HepG2 (cell line): ENCODE results near the gene LHPP. TPM values are rescaled to one million over a fixed set of nuclear protein-coding genes. Genes with fewer than 3 reads are reported as not detected.
A peak's percentile ranks its signal among the peaks of the same experiment; 100 is the strongest.

Experiments used
- ASH2L ChIP-seq: fragments of 300-600, 200-600 bp; sonication (generic); IDR thresholded peaks from 2 replicates; pipeline ENCODE4 v1.7.0; 2017; ENCODE audit warnings: low read depth, mild to moderate bottlenecking, moderate library complexity, mixed read lengths, low read length; ENCODE audit not compliant: insufficient read length
- DPF2 ChIP-seq: sonication (generic); formaldehyde crosslinking; IDR thresholded peaks from 2 replicates; pipeline ENCODE4 v1.4.0; 2020; ENCODE audit warnings: mild to moderate bottlenecking, low read depth, missing genetic modification reagents, borderline replicate concordance
- FOXA1 ChIP-seq, 2 experiments: fragments of 450-650 bp in 1 of 2; sonication (generic) in 1 of 2; formaldehyde crosslinking in 1 of 2; IDR thresholded peaks; 2 replicates each; pipeline versions ENCODE4 v1.4.0 to v1.6.1; 2016 to 2020; ENCODE audit warnings: missing genetic modification reagents in 1 of 2
- HDAC1 ChIP-seq: sonication (generic); formaldehyde crosslinking; IDR thresholded peaks from 2 replicates; pipeline ENCODE4 v1.5.1; 2020; ENCODE audit warnings: mild to moderate bottlenecking, missing genetic modification reagents
- HNF4G ChIP-seq, 2 experiments: sonication (generic) in 1 of 2; formaldehyde crosslinking in 1 of 2; IDR thresholded peaks; 2 replicates each; pipeline versions ENCODE4 v1.4.0 to v1.6.1; 2011 to 2020; ENCODE audit warnings: borderline replicate concordance in 2 of 2, low read depth in 2 of 2, mild to moderate bottlenecking in 2 of 2, low read length in 1 of 2, missing genetic modification reagents in 1 of 2, moderate library complexity in 1 of 2
- MEF2D ChIP-seq: sonication (generic); formaldehyde crosslinking; IDR thresholded peaks from 2 replicates; pipeline ENCODE4 v1.5.1; 2020; ENCODE audit warnings: mild to moderate bottlenecking, missing genetic modification reagents
- MEIS2 ChIP-seq: sonication (generic); formaldehyde crosslinking; IDR thresholded peaks from 2 replicates; pipeline ENCODE4 v1.9.0; 2021; ENCODE audit warnings: mild to moderate bottlenecking, missing genetic modification reagents
- NCOR1 ChIP-seq: fragments of 200-600 bp; sonication (generic); IDR thresholded peaks from 2 replicates; pipeline ENCODE4 v1.7.0; 2017; ENCODE audit warnings: antibody characterized with exemption, low read length, borderline replicate concordance
- PPARG ChIP-seq: conservative IDR thresholded peaks from 2 replicates; pipeline ENCODE4 v1.6.1; 2016; ENCODE audit warnings: missing biosample characterization, missing genetic modification reagents
- TBX2 ChIP-seq: sonication (generic); formaldehyde crosslinking; IDR thresholded peaks from 2 replicates; pipeline ENCODE4 v1.5.0; 2020; ENCODE audit warnings: missing genetic modification reagents, mild to moderate bottlenecking, borderline replicate concordance
- TCF7 ChIP-seq: sonication (generic); IDR thresholded peaks from 2 replicates; pipeline ENCODE4 v1.6.1; 2016; ENCODE audit warnings: antibody characterized with exemption, low read depth
- TFDP1 ChIP-seq: IDR thresholded peaks from 2 replicates; pipeline ENCODE4 v1.6.1; 2016; ENCODE audit warnings: missing compliant biosample characterization, missing genetic modification reagents, borderline replicate concordance
- TOPORS ChIP-seq: sonication (generic); formaldehyde crosslinking; IDR thresholded peaks from 2 replicates; pipeline ENCODE4 v1.8.0; 2023; ENCODE audit warnings: mild to moderate bottlenecking, missing genetic modification reagents
- TRIM22 ChIP-seq: fragments of 450-650 bp; IDR thresholded peaks from 2 replicates; pipeline ENCODE4 v1.6.1; 2017
- ZBTB4 ChIP-seq: sonication (generic); formaldehyde crosslinking; IDR thresholded peaks from 2 replicates; pipeline ENCODE4 v1.4.0; 2020; ENCODE audit warnings: missing genetic modification reagents, mild to moderate bottlenecking, borderline replicate concordance
- ZIK1 ChIP-seq: sonication (generic); formaldehyde crosslinking; IDR thresholded peaks from 2 replicates; pipeline ENCODE4 v1.5.0; 2020; ENCODE audit warnings: mild to moderate bottlenecking, low read depth, missing genetic modification reagents, borderline replicate concordance
- ZKSCAN1 ChIP-seq: fragments of 150-350 bp; IDR thresholded peaks from 2 replicates; pipeline ENCODE4 v1.6.1; 2014; ENCODE audit warnings: low read length
- ZNF75D ChIP-seq: sonication (generic); formaldehyde crosslinking; IDR thresholded peaks from 2 replicates; pipeline ENCODE4 v1.8.1; 2023; ENCODE audit warnings: missing genetic modification reagents, mild to moderate bottlenecking, borderline replicate concordance
- polyA plus RNA-seq, 8 experiments: library from polyadenylated mRNA; depleted of rRNA in 3 of 8; stranded (reverse) in 7 of 8; unstranded in 1 of 8; fragments of >200 nt; fragmentation: Illumina TruSeq in 4 of 8; extraction: Trizol in 4 of 8; gene quantifications; 2 replicates each; pipeline versions ENCODE4 v1.2.1 to v1.2.3, GENCODE V29; 2011 to 2016; ENCODE audit warnings: low read depth in 4 of 8, missing spikeins in 1 of 8, mixed read lengths in 1 of 8; ENCODE audit not compliant: insufficient read depth in 1 of 8
- total RNA-seq, 5 experiments: library from RNA; depleted of rRNA; stranded (reverse); fragments of >200 nt; fragmentation: Illumina TruSeq; extraction: Trizol; gene quantifications; 2 replicates each; pipeline ENCODE4 v1.2.3, GENCODE V29; 2016; ENCODE audit warnings: low read depth in 1 of 5

Gene LHPP
- total and polyA plus RNA-seq, 2 of the 13 experiments (the other 11 are each of a cell fraction or from before 2014, with no cell fraction given) = 5.2 to 13.1 TPM

- no peak for TF ChIP-seq TCF7
- no peak for TF ChIP-seq TRIM22
- no peak for TF ChIP-seq FOXA1 (IDR thresholded peaks at IDR 0.05)
- peak; percentile 51 for TF ChIP-seq FOXA1 (CRISPR knock-in tag; IDR thresholded peaks at IDR 0.05)
- 0 out of 2 replicates have a peak, but pooled peaks have one; percentile 16 for TF ChIP-seq MEF2D (CRISPR knock-in tag)
- TF ChIP-seq ASH2L = peak; percentile 13
- TF ChIP-seq HNF4G (IDR thresholded peaks at IDR 0.05; ENCODE audit: borderline replicate concordance, low read depth, low read length) = 0 out of 2 replicates have a peak, but pooled peaks have one; percentile 18
- TF ChIP-seq HNF4G (CRISPR knock-in tag; IDR thresholded peaks at IDR 0.05; ENCODE audit: borderline replicate concordance, low read depth) = no peak
- TF ChIP-seq MEIS2 = 0 out of 2 replicates have a peak, but pooled peaks have one; percentile 37
- peak; percentile 55 for TF ChIP-seq ZKSCAN1
- peak; percentile 12; the same call in 1 of the 2 replicates for TF ChIP-seq DPF2 (CRISPR knock-in tag)
- no peak for TF ChIP-seq ZIK1 (CRISPR knock-in tag)
- TF ChIP-seq ZBTB4 (CRISPR knock-in tag) = no peak
- no peak for TF ChIP-seq TOPORS (CRISPR knock-in tag)
- no peak for TF ChIP-seq TFDP1
- TF ChIP-seq PPARG = no peak
- 0 out of 2 replicates have a peak, but pooled peaks have one; percentile 20 for TF ChIP-seq NCOR1
- TF ChIP-seq HDAC1 (CRISPR knock-in tag) = peak; percentile 31; the same call in 1 of the 2 replicates
- TF ChIP-seq TBX2 (CRISPR knock-in tag) = peak; percentile 39; the same call in 1 of the 2 replicates
- no peak for TF ChIP-seq ZNF75D (CRISPR knock-in tag)
Observed at GRCh38 chr10:124477614-124478363, 16.2 kb downstream of the LHPP start (continued).
